Activated T-cell treated with anti-CD3 and anti-CD28 coated beads, Interleukin-2, amount 50 U/mL, for 24 hours (primary cell): Measurements from ENCODE around the gene NCOA6.
"Not testable (repeated sequence)": the region's sequence is repeated elsewhere in the genome, so short reads cannot be mapped to it uniquely, and the experiment has no call there.

Source experiments
- DNase-seq: peaks from one replicate; pipeline ENCODE4 v3.0.0-alpha.2; 2020
- H3K27ac Mint-ChIP-seq: 2 replicates; pipeline ENCODE4 v1.8.0; 2020; ENCODE audit warnings: mild to moderate bottlenecking, mixed read lengths
- H3K27me3 Mint-ChIP-seq: 2 replicates; pipeline ENCODE4 v1.8.0; 2020; ENCODE audit warnings: mixed read lengths
- H3K36me3 Mint-ChIP-seq: 2 replicates; pipeline ENCODE4 v1.8.0; 2020; ENCODE audit warnings: low read depth, mixed read lengths
- H3K4me1 Mint-ChIP-seq: 2 replicates; pipeline ENCODE4 v1.8.0; 2020; ENCODE audit warnings: low read depth, mixed read lengths
- H3K4me3 Mint-ChIP-seq: 2 replicates; pipeline ENCODE4 v1.8.0; 2020; ENCODE audit warnings: mild to moderate bottlenecking, moderate library complexity, mixed read lengths
- H3K9me3 Mint-ChIP-seq: 2 replicates; pipeline ENCODE4 v1.8.0; 2020; ENCODE audit warnings: mixed read lengths

The NCOA6 gene

DNA sequence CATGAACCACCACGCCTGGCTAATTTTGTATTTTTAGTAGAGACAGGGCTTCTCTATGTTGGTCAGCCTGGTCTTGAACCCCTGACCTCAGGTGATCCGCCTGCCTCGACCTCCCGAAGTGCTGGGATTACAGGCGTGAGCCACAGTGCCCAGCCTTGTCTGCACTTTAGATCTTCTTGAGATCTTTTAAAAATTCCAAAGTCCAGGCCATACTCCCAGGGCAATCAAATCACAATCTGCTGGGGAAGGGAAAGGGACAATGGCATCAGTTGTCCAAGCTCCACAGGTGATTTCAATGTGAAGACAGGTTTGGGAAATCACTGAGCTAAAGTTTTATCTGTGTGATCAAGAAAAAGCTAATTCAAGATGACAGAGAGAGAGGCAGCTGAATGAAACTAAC is 16.9 kb downstream of the NCOA6 start:
- DNase-seq: no peak
- H3K27me3 Mint-ChIP-seq: no peaks in the 10 kb centered on the region
- H3K36me3 Mint-ChIP-seq: peaks cover 6% of the 10 kb centered on the region
- H3K9me3 Mint-ChIP-seq: no peaks in the 10 kb centered on the region
- no peak overlapping the region for H3K27ac Mint-ChIP-seq
- H3K4me3 Mint-ChIP-seq: no peak overlapping the region
- peaks cover 14% of the 10 kb centered on the region for H3K4me1 Mint-ChIP-seq

DNA sequence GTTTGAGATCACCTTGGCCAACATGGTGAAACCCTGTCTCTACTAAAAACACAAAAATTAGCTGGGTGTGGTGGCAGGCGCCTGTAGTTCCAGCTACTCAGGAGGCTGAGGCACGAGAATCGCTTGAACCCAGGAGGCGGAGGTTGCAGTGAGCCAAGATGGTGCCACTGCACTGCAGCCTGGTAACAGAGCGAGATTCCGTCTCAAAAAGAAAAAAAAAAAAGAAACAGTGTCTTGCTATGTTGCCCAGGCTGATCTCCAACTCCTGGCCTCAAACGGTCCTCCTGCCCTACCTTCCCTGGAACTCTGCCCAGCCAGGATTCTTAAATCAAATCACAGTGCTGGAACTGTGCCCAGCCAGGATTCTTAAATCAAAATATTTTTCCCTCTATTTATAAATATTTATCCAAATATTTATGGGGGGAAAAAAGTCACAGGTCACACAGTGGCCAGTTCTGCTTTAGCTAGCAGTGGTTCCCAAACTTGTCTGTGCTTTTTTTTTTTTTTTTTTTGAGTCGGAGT is 17.4 kb downstream of the NCOA6 start:
- peaks cover 14% of the 10 kb centered on the region for H3K4me1 Mint-ChIP-seq
- not testable (repeated sequence) for H3K27me3 Mint-ChIP-seq, H3K27ac Mint-ChIP-seq, DNase-seq, H3K4me3 Mint-ChIP-seq, H3K9me3 Mint-ChIP-seq
- H3K36me3 Mint-ChIP-seq: peaks cover 11% of the 10 kb centered on the region

DNA sequence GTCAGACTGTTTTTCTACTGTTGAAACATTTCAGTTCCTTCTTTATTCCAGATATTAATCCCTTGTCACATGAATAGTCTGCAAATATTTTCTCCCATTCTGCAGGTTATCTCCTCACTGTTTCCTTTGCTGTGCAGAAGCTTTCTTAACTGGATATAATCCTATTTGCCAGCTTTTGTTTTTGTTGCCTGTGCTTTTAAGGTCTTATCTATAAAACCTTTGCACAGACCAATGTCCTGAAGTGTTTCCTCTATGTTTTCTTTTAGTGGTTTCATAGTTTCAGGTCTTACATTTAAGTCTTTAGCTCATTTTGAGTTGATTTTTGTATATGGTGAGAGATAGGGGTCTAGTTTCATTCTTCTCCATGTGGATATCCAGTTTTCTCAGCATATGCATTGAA is 19.2 kb downstream of the NCOA6 start:
- Mint-ChIP-seq H3K27me3 (no peaks in the 10 kb centered on the region), H3K4me3 (no peak overlapping the region), H3K36me3 (peaks cover 23% of the 10 kb centered on the region), H3K27ac (no peak overlapping the region), H3K4me1 (peaks cover 23% of the 10 kb centered on the region), H3K9me3 (no peaks in the 10 kb centered on the region)
- DNase-seq: no peak

DNA sequence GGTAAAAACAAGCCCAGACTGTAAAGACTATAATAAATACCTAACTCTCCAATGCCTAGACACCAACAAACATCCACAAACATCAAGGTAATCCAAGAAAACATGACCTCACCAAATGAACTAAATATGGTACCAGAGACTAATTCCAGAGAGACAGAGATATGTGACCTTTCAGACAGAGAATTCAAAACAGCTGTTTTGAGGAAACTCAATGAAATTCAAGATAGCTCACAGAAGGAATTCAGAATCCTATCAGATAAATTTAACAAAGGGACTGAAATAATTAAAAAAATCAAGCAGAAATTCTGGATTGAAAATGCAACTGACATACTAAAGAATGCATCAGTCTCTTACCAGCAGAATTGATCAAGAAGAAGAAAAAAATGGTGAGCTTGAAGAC is 26.6 kb downstream of the NCOA6 start:
- no peaks in the 10 kb centered on the region for H3K27me3 Mint-ChIP-seq
- no peak for DNase-seq
- H3K9me3 Mint-ChIP-seq: no peaks in the 10 kb centered on the region
- H3K36me3 Mint-ChIP-seq: peaks cover 28% of the 10 kb centered on the region
- H3K4me3 Mint-ChIP-seq: no peak overlapping the region
- H3K27ac Mint-ChIP-seq: no peak overlapping the region
- H3K4me1 Mint-ChIP-seq: peaks cover 54% of the 10 kb centered on the region

DNA sequence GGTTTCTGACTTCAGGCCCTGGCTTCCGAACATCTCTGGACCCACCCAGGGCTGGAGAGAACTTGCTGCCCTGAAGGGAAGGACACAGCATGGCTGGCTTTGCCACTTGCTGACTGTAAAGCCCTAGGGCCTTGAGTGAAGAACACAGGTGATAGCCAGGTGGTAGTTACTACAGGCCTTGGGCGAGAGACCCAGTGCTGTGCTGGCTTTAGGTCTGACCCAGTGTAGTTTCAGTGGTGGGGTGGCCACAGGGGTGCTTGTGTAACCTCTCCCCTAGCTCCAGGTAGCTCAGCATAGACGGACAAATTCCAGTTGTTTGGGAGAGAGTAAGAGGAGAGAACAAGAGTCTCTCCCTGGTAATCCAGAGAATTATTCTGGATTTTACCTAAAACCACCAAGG is 27.1 kb downstream of the NCOA6 start:
- Mint-ChIP-seq H3K9me3 (no peaks in the 10 kb centered on the region), H3K4me1 (peaks cover 55% of the 10 kb centered on the region), H3K4me3 (no peak overlapping the region), H3K36me3 (peaks cover 27% of the 10 kb centered on the region), H3K27ac (no peak overlapping the region), H3K27me3 (no peaks in the 10 kb centered on the region)
- no peak for DNase-seq

DNA sequence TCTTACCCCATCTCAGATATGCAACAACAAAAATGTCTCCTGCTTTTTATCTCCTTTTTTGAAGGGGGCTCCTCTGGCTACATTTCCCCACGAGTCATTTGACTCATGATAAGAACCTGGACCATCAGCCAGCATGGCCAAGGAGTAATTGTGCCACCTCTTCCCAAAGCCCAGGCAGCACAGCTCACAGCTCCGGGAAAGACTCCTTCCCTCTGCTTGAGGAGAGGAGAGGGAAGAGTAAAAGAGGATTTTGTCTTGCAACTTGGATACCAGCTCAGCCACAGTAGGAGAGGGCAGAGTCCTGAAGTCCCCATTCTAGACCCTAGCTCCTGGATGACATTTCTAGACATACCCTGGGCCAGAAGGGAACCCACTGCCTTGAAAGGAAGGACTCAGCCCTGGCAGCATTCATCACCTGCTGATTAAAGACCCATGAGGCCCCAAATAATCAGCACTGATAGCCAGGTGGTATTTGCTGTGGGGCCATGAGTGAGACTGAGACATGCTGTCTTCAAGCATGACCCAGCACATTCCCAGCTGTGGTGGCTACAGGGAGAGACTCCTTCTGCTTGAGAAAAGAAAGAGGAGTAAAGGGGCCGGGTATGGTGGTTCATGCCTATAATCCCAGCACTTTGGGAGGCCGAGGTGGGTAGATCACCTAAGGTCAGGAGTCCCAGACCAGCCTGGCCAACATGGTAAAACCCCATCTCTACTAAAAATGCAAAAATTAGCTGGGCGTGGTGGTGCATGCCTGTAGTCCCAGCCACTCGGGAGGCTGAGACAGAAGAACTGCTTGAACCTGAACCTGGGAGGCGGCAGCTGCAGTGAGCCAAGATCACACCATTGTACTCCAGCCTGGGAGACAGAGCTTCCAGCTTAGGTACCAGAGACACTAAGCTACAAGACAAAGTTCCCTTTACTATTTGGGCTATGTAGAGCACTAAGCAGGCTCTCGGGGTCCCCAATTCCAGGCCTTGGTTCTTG is 28.1 kb downstream of the NCOA6 start:
- no peak for DNase-seq
- Mint-ChIP-seq H3K27ac (no peak overlapping the region), H3K27me3 (no peaks in the 10 kb centered on the region), H3K36me3 (peaks cover 20% of the 10 kb centered on the region), H3K4me3 (no peak overlapping the region), H3K4me1 (peaks cover 55% of the 10 kb centered on the region), H3K9me3 (no peaks in the 10 kb centered on the region)

DNA sequence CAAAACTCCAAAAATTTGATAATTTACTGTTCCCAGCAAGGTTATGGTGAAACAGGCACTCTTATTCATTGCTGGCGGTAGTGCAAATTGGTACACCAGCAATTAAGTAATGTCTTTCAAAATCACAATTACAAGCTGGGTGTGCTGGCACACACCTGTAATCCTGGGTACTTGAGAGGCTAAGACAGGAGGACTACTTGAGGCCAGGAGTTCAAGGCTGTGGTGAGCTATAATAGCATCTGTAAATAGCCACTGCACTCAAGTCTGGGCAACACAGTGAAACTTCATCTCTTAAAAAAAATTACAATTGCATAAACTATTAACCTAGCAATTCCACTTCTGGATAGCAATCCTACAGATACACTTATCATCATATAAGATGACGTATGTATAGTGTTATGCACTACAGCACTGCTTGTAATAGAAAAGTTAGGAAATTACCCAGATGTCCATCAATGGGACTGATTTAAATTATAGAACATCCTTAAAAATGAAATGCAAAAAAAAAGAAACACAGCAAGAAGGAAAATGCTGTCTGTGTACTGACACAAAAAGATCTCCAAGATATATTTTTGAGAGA is 31.4 kb downstream of the NCOA6 start:
- peaks cover 29% of the 10 kb centered on the region for H3K4me1 Mint-ChIP-seq
- no peak for DNase-seq
- no peaks in the 10 kb centered on the region for H3K27me3 Mint-ChIP-seq
- H3K9me3 Mint-ChIP-seq: no peaks in the 10 kb centered on the region
- H3K4me3 Mint-ChIP-seq: no peak overlapping the region
- H3K36me3 Mint-ChIP-seq: peaks cover 26% of the 10 kb centered on the region
- H3K27ac Mint-ChIP-seq: no peak overlapping the region

DNA sequence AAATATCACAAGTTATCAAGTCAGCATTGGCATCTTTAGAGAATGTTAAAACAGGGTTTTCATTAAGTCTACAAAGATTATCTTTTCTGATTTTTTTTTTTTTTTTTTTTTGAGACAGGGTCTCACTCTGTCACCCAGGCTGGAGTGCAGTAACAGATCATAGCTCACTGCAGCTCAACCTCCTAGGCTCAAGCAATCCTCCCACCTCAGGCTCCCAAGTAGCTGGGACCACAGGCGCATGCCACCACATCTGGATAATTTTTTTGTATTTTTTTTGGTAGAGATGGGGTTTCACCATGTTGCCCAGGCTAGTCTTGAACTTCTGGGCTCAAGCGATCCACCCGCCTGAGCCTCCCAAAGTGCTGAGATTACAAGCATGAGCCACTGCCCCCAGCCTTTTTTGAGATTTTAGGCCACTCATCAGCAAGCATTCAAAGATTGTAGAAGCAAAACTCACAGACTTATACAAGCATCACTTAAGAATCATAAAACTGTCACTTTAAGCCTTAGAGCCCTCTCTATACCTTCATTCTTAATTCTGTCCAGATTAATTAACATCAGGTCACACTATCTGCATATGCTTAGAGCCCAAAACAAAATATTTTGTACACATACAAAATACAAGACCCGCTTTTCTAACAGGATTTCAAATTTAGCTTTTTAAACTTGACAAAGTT is 32.6 kb downstream of the NCOA6 start:
- no peak overlapping the region for H3K4me3 Mint-ChIP-seq
- no peaks in the 10 kb centered on the region for H3K27me3 Mint-ChIP-seq
- H3K9me3 Mint-ChIP-seq: no peaks in the 10 kb centered on the region
- no peak for DNase-seq
- peaks cover 22% of the 10 kb centered on the region for H3K4me1 Mint-ChIP-seq
- peaks cover 28% of the 10 kb centered on the region for H3K36me3 Mint-ChIP-seq
- H3K27ac Mint-ChIP-seq: no peak overlapping the region

DNA sequence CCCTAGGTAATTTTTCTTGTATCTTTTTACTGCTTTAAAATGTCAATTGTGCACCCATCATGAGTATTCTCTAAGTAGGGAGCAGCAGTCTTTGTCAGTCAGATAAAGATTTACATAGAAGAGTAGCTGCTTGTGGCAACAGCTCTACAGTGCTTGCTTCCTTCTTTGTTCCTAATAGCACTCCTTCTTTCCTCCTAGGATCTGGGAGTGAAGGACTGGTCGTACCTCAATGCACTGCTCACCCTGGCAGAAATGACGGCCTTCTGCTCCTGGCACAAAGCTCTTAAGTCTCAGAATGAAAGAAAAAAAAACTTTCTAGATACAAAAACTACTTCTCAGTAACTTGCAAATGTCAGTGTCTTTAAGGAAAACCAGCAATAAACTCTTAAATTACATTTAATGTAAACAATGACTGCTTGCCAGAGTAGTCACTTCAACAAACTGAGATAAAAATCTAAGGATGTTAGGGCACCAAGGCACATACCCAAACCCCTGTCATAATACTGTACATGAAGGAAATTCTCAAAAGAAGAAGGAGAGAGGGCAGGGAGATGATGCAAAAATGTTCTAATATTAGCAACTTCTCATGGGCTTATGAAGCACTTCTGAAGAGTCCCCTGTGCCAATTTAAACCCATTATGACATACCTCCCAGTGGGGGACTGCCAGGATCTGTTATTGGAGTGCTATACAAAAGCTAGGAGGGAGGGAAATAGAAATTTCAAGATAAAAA is 34.0 kb downstream of the NCOA6 start:
- Mint-ChIP-seq H3K27me3 (no peaks in the 10 kb centered on the region), H3K27ac (no peak overlapping the region), H3K4me3 (no peak overlapping the region), H3K9me3 (no peaks in the 10 kb centered on the region), H3K4me1 (peaks cover 15% of the 10 kb centered on the region), H3K36me3 (peaks cover 35% of the 10 kb centered on the region)
- no peak for DNase-seq

DNA sequence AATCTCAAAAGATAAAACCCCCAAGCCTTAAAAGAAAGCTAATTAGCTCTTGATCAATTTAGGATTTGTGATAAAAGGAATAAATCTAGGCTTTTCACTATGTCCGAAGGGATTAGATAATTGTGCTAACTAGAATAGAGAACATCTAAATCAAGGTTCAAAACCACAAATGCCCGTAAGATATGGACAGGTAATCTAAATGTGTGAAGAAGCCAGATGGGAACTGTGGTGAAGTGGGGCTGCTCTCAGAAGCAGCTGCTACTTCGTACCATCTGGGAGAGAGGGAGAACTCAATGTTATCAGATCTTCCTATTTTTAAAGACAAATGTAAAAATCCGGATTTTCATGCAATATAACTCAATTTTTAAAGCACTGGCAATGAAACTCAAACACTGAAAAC is 44.2 kb downstream of the NCOA6 start:
- Mint-ChIP-seq H3K36me3 (peaks cover 33% of the 10 kb centered on the region), H3K4me3 (no peak overlapping the region), H3K4me1 (no peaks in the 10 kb centered on the region), H3K9me3 (no peaks in the 10 kb centered on the region), H3K27ac (no peak overlapping the region), H3K27me3 (no peaks in the 10 kb centered on the region)
- DNase-seq: no peak

DNA sequence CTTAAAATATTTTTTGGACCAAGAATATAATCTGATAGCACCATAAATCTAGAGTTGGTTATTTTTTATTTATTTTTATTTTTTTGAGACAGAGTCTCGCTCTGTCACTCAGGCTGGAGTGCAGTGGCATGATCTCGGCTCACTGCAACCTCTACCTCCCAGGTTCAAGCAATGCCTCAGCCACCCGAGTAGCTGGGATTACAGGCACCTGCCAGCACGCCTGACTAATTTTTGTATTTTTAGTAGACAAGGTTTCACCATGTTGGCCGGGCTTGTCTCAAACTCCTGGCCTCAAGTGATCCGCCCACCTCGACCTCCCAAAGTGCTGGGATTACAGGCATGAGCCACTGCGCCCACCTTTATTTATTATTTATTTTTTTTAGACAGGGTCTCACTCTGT is 45.2 kb downstream of the NCOA6 start:
- not testable (repeated sequence) for H3K4me1 Mint-ChIP-seq, DNase-seq, H3K27me3 Mint-ChIP-seq, H3K27ac Mint-ChIP-seq, H3K9me3 Mint-ChIP-seq, H3K4me3 Mint-ChIP-seq
- H3K36me3 Mint-ChIP-seq: peaks cover 39% of the 10 kb centered on the region

DNA sequence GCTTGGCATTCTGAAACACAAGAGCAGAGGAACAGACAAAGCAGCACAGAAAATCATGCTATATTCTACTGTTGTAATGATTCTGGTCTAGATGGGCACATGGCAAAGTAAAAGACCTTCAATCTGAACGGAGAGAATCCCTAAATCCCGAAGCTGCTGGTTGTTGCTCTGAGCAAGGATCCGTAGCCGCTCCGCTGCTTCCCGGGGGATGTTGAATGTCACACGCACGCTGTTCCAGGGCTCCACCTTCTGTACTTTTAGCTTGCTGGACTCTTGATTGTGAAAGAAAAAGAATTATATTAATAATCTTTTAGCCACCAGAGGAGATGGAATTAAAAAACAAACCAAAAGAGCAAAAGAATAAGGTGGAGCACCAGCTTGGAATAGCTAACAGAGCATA is 49.3 kb downstream of the NCOA6 start:
- Mint-ChIP-seq H3K27me3 (no peaks in the 10 kb centered on the region), H3K27ac (no peak overlapping the region), H3K36me3 (peaks cover 68% of the 10 kb centered on the region), H3K4me1 (no peaks in the 10 kb centered on the region), H3K4me3 (no peak overlapping the region), H3K9me3 (no peaks in the 10 kb centered on the region)
- DNase-seq: no peak

DNA sequence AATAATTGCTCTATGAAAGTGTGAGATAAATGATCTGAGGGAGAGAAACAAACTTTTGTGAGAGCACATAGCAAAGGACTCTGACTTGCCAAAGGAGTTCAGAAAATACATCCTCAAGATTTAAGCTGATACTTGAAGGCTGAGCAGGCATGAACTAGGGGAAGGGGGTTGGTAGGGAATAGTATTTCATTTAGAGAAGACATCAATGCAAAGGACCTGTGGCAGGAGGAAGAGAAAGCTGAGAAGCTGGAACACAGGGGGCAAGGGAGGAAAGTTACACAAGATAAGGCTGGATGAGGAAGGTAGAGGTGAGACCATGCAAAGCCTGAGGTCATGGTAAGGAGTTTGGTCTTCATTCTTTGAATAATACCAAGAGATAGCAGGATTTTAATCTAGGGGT is 50.6 kb downstream of the NCOA6 start:
- DNase-seq: no peak
- Mint-ChIP-seq H3K4me3 (no peak overlapping the region), H3K9me3 (no peaks in the 10 kb centered on the region), H3K27ac (no peak overlapping the region), H3K4me1 (no peaks in the 10 kb centered on the region), H3K27me3 (no peaks in the 10 kb centered on the region), H3K36me3 (peaks cover 66% of the 10 kb centered on the region)

DNA sequence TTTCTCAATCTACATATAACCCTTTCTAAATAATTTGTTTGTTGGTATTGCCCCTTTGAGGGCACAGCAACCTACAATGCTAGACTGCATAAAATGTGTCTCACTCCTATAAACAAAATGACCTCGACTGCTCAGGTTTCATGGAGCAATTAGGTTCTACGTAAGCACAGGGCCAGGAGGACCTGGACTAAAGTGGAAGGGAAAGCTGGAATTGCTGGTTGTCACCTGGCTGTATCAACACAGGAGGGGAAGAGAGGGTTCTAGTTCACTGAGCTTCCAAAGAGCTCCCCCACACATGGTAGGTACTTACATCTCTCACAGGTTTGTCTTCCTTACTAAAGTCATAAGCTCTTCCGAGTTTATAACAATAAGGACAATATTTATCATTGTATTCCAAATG is 51.0 kb downstream of the NCOA6 start:
- Mint-ChIP-seq H3K27ac (no peak overlapping the region), H3K9me3 (no peaks in the 10 kb centered on the region), H3K4me1 (no peaks in the 10 kb centered on the region), H3K27me3 (no peaks in the 10 kb centered on the region), H3K4me3 (no peak overlapping the region), H3K36me3 (peaks cover 66% of the 10 kb centered on the region)
- no peak for DNase-seq
